K562 (cell line): ENCODE data around the gene FAM167B.

ENCODE experiments used
- CREB1 ChIP-seq, 2 experiments: sonication (generic) in 1 of 2; formaldehyde crosslinking in 1 of 2; IDR thresholded peaks; 2 replicates each; pipeline versions ENCODE4 v1.6.1 to v1.8.0; 2012 to 2022; ENCODE audit warnings: inconsistent platforms in 1 of 2, mild to moderate bottlenecking in 1 of 2, missing genetic modification reagents in 1 of 2, moderate library complexity in 1 of 2
- TF ChIP-seq, protein P1 (sequence below): fragments of 250-450 bp; sonication (Bioruptor Pico); IDR thresholded peaks from 2 replicates; pipeline ENCODE4 v1.8.0; 2021; ENCODE audit warnings: borderline replicate concordance, mild to moderate bottlenecking, moderate library complexity; ENCODE audit not compliant: poor library complexity, severe bottlenecking
- TF ChIP-seq, protein P2 (sequence below): sonication (generic); formaldehyde crosslinking; IDR thresholded peaks from 2 replicates; pipeline ENCODE4 v1.8.0; 2022; ENCODE audit warnings: mild to moderate bottlenecking, missing genetic modification reagents
- TF ChIP-seq, protein P3 (sequence below): fragments of 450-650 bp; IDR thresholded peaks from 2 replicates; pipeline ENCODE4 v1.6.1; 2017; ENCODE audit warnings: antibody characterized with exemption, mild to moderate bottlenecking

DNA sequence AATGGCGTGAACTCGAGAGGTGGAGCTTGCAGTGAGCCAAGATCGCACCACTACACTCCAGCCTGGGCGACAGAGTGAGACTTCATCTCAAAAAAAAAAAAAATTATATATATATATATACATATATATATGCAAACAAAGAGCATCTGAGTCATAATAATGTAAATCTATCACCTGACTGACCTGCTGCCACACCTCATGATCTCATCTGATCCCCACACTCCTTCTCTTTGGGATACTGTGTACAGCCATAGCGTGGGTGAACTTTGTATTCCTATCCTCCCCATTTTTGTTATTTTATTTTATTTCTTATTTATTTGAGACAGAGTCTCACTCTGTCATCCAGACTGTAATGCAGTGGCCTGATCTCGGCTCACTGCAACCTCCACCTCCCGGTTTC lies 42.2 kb downstream of the FAM167B start:
- TF ChIP-seq CREB1 (IDR thresholded peaks at IDR 0.05), result no peak
- TF ChIP-seq CREB1 (CRISPR knock-in tag; IDR thresholded peaks at IDR 0.05), result no peak
- TF ChIP-seq, protein P1, sequence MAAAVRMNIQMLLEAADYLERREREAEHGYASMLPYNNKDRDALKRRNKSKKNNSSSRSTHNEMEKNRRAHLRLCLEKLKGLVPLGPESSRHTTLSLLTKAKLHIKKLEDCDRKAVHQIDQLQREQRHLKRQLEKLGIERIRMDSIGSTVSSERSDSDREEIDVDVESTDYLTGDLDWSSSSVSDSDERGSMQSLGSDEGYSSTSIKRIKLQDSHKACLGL (CRISPR knock-in tag), result no peak
- TF ChIP-seq, protein P2, sequence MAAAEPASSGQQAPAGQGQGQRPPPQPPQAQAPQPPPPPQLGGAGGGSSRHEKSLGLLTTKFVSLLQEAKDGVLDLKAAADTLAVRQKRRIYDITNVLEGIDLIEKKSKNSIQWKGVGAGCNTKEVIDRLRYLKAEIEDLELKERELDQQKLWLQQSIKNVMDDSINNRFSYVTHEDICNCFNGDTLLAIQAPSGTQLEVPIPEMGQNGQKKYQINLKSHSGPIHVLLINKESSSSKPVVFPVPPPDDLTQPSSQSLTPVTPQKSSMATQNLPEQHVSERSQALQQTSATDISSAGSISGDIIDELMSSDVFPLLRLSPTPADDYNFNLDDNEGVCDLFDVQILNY (CRISPR knock-in tag), result no peak
- TF ChIP-seq, protein P3, sequence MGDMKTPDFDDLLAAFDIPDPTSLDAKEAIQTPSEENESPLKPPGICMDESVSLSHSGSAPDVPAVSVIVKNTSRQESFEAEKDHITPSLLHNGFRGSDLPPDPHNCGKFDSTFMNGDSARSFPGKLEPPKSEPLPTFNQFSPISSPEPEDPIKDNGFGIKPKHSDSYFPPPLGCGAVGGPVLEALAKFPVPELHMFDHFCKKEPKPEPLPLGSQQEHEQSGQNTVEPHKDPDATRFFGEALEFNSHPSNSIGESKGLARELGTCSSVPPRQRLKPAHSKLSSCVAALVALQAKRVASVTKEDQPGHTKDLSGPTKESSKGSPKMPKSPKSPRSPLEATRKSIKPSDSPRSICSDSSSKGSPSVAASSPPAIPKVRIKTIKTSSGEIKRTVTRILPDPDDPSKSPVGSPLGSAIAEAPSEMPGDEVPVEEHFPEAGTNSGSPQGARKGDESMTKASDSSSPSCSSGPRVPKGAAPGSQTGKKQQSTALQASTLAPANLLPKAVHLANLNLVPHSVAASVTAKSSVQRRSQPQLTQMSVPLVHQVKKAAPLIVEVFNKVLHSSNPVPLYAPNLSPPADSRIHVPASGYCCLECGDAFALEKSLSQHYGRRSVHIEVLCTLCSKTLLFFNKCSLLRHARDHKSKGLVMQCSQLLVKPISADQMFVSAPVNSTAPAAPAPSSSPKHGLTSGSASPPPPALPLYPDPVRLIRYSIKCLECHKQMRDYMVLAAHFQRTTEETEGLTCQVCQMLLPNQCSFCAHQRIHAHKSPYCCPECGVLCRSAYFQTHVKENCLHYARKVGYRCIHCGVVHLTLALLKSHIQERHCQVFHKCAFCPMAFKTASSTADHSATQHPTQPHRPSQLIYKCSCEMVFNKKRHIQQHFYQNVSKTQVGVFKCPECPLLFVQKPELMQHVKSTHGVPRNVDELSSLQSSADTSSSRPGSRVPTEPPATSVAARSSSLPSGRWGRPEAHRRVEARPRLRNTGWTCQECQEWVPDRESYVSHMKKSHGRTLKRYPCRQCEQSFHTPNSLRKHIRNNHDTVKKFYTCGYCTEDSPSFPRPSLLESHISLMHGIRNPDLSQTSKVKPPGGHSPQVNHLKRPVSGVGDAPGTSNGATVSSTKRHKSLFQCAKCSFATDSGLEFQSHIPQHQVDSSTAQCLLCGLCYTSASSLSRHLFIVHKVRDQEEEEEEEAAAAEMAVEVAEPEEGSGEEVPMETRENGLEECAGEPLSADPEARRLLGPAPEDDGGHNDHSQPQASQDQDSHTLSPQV, result no peak
